HFF-Myc (cell line): ENCODE results near the gene ABCA9.

Source experiments
- DNase-seq: peaks from one replicate; pipeline ENCODE4 v3.0.0-alpha.2; 2011; ENCODE audit warnings: low read depth; ENCODE audit errors: extremely low read depth
- H3K4me3 ChIP-seq: replicated peaks from 2 replicates; pipeline ENCODE4 v1.5.1; 2011; ENCODE audit warnings: low read depth, mild to moderate bottlenecking, control low read depth, low read length
- TF ChIP-seq, protein P1 (sequence below): IDR thresholded peaks from 2 replicates; pipeline ENCODE4 v1.5.1; 2012; ENCODE audit warnings: mild to moderate bottlenecking, low read depth, low read length, control low read depth; ENCODE audit errors: missing control alignments

ABCA9 gene

DNA sequence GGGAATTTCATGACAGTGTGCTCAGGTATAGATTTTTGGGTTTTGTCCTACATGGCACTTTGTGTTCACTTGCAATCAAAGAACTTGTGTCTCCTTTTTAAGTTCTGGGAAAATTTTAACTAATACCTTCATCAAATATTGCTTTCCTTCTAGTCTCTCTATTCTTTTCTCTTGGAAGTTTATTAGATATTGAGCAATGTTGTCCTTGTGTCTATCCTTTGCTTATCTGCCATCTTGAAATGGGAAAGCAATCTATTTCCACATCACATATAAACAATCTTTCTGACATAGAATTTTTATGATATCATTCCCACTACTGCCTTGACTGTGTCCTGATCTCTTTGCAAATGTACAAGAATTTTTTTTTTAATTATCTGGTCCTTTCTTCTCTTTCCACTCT is 4.4 kb upstream of the ABCA9 start:
- no peak for DNase-seq
- no peak overlapping the region for H3K4me3 ChIP-seq
- TF ChIP-seq, protein P1, sequence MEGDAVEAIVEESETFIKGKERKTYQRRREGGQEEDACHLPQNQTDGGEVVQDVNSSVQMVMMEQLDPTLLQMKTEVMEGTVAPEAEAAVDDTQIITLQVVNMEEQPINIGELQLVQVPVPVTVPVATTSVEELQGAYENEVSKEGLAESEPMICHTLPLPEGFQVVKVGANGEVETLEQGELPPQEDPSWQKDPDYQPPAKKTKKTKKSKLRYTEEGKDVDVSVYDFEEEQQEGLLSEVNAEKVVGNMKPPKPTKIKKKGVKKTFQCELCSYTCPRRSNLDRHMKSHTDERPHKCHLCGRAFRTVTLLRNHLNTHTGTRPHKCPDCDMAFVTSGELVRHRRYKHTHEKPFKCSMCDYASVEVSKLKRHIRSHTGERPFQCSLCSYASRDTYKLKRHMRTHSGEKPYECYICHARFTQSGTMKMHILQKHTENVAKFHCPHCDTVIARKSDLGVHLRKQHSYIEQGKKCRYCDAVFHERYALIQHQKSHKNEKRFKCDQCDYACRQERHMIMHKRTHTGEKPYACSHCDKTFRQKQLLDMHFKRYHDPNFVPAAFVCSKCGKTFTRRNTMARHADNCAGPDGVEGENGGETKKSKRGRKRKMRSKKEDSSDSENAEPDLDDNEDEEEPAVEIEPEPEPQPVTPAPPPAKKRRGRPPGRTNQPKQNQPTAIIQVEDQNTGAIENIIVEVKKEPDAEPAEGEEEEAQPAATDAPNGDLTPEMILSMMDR, result no peak

- no peak for DNase-seq
- TF ChIP-seq, protein P1, result no peak
- H3K4me3 ChIP-seq, result no peak overlapping the region
Observed at GRCh38 chr17:69064476-69064875, 3.7 kb upstream of the ABCA9 start.

DNA sequence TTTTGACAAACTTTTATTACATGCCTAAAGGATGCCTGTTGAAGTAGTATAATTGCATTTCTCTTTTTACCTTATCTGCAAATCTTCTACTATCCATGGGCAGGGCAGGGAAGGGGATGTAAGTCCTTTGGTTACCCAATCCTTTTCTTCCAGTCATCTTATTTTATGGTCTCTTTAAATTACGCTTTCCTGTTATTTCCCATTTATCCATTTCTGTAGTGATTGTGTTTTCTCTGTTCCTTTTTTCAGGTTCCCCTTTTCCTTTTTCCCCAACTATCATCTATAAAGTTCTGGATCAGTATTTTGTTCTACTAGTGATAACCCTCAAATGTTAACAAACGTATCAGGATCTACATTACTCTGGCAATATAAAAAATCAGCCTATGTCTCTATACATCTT is 3.3 kb upstream of the ABCA9 start:
- DNase-seq, result no peak
- TF ChIP-seq, protein P1, result no peak
- H3K4me3 ChIP-seq, result no peak overlapping the region

- TF ChIP-seq, protein P1, result no peak
- DNase-seq, result no peak
- H3K4me3 ChIP-seq, result no peak overlapping the region
Observed at GRCh38 chr17:69062860-69063581, 2.3 kb upstream of the ABCA9 start.

- TF ChIP-seq, protein P1, result no peak
Observed at GRCh38 chr17:69061721-69062556, 1.2 kb upstream of the ABCA9 start.

GRCh38 chr17:69059458-69060175 is 1.1 kb downstream of the ABCA9 start:
- TF ChIP-seq, protein P1, result no peak
- no peak for DNase-seq
- H3K4me3 ChIP-seq, result no peak overlapping the region

More at GRCh38 chr17:69061721-69062556, 1.2 kb upstream of the ABCA9 start:
- no peak overlapping the region for H3K4me3 ChIP-seq
- no peak for DNase-seq
